ENCODE data around the gene GNRHR.
"Not testable (repeated sequence)": the region's sequence is repeated elsewhere in the genome, so short reads cannot be mapped to it uniquely, and the experiment has no call there.

The GNRHR gene

GRCh38 chr4:67754288-67754687, at the start of gene GNRHR:
TSS of gene GNRHR (minus strand) at chr4:67754388. CDS start at chr4:67754335, 53 bp downstream.
- DNase-seq (ENCODE audit: low read depth) = no peak

GRCh38 chr4:67796810-67797209, 42.6 kb upstream of the GNRHR start:
- DNase-seq (ENCODE audit: low read depth) = no peak

DNA sequence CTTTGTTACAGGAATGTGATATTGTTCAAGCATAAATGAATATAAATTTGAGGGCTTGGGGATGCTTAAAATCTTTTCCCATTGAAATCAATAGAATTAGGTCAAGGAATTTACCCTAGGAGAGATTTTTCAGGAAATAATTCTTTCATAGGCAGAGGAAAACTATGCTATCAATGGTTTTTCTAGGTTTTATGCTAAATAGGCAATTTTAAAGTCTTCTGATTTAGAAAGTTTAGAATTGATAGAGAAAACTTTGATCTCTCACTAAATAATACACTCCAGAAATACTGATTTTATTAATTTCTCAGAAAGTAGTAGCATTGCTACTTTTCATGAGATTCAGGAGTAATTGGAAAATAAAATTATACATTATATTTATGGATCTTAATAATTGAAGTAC, 36.5 kb upstream of the GNRHR start:
- DNase-seq (ENCODE audit: low read depth) = no peak

- DNase-seq (ENCODE audit: low read depth) = no peak
These were observed 33.1 kb upstream of the GNRHR start for GRCh38 chr4:67787311-67787710.

- DNase-seq (ENCODE audit: low read depth) = no peak
These were observed 31.3 kb upstream of the GNRHR start for GRCh38 chr4:67785528-67785927.

DNA sequence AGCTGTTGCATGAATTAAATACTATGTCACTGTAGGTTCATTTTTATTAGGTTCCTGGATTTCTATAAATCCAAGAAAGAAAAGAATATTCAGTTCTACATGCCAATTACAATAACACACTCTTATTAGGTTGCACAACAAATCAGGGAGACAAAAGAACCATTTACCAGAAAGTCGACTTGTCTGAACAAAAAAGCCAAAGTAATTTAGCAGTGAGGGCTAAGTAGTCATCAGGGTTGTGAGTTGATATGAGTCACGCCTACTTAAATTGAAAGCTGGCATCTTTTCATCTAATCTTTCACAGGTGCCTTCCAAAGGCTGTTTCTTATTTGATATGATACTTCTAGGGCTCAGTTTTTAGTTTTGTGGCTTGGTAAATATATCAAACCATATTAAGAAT, 25.4 kb upstream of the GNRHR start:
- DNase-seq (ENCODE audit: low read depth) = no peak

DNA sequence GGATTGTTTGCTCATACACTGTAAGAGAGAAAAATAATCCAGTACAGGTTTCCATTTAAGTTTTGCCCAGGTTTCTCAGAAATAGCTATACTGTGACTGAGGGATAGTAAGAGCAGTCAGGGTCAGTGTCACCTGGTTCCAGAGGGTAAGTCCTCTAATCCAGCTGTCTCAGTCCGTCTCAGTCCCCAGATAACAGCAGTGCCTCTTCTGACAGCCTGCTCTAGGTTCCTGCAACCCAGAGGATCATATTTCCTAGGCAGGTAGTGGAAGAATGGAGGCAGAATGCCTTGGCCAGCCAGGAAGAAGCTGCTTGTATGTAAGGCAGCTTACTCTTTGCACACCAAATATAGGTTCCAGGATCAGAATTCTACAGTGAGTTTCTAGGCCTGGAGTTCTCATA, 22.6 kb upstream of the GNRHR start:
- DNase-seq (ENCODE audit: low read depth) = no peak

- DNase-seq (ENCODE audit: low read depth) = no peak
These were observed 16.2 kb upstream of the GNRHR start for GRCh38 chr4:67770422-67770821.

GRCh38 chr4:67765928-67766327, 11.7 kb upstream of the GNRHR start:
- no peak for DNase-seq (ENCODE audit: low read depth)

GRCh38 chr4:67765401-67765800, 11.2 kb upstream of the GNRHR start:
- DNase-seq (ENCODE audit: low read depth) = no peak

DNA sequence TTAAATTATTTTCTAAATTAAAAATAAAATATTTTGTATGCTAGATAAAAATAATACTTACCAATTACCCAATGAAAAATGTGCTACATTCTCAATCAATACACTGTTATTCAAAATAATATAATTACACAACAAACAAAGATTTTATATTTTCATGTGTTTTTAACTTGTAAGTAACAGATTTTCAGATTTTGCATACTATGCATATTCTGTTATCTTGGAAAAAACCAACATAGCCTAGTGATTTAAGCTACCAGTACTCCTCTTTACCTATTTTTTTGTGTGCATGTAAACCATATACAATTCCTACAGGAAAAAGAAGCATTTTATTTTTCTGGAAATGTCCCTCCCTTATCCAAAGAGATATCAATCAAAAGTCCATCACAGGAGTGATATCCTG, 10.0 kb upstream of the GNRHR start:
- DNase-seq (ENCODE audit: low read depth) = no peak

DNA sequence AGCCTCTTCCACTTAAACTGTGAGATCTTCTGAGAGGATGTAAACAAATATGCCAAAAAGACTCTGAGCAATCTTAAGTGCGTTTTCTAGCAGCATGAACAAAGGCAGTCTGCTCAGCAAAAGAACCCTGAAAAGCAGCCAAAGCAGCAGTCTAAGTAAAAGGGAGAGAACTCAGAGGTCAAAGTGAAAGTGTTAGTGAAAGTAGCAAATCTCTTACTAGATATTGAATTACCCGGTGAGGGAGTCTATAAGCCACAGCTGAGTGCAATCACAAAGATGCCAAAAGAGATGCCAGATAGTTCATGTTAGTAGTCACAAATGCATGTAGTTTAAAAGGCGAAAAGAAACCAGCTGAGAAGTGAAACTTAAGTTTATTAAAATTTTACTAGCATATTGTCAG, 7.9 kb upstream of the GNRHR start:
- no peak for DNase-seq (ENCODE audit: low read depth)

- not testable (repeated sequence) for DNase-seq (ENCODE audit: low read depth)
These were observed 2.8 kb upstream of the GNRHR start for GRCh38 chr4:67756991-67757390.

- DNase-seq (ENCODE audit: low read depth) = no peak
These were observed 1.8 kb upstream of the GNRHR start for GRCh38 chr4:67755974-67756373.

- no peak for DNase-seq (ENCODE audit: low read depth)
These were observed 2.9 kb downstream of the GNRHR start for GRCh38 chr4:67751260-67751659.

- no peak for DNase-seq (ENCODE audit: low read depth)
These were observed 3.5 kb downstream of the GNRHR start for GRCh38 chr4:67750691-67751090.

DNA sequence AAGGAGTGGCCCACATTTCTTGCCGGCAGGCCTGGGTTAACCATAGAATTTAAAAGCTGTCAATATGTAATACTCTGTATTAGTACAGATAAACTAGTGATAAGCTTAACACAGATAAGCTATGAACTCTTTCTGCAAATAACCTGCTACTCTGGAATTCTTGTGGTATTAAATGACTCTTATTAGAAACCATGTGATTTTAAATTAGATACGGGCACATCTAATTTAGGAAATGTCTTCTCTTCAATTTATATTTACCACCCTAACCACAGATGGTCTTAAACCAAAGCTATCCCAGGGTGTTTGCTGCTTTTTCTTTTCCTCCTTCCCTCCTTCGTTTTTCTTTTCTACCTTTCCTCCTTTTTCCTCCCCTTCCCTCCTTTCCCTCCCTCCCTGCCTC, 4.9 kb downstream of the GNRHR start:
- DNase-seq (ENCODE audit: low read depth) = no peak

- no peak for DNase-seq (ENCODE audit: low read depth)
These were observed 7.2 kb downstream of the GNRHR start for GRCh38 chr4:67746797-67747495.

GRCh38 chr4:67744561-67745283, 9.5 kb downstream of the GNRHR start:
- no peak for DNase-seq (ENCODE audit: low read depth)

- DNase-seq (ENCODE audit: low read depth) = no peak
These were observed 11.0 kb downstream of the GNRHR start for GRCh38 chr4:67743194-67743593.

- DNase-seq (ENCODE audit: low read depth) = no peak
These were observed 17.9 kb downstream of the GNRHR start for GRCh38 chr4:67736262-67736661.

DNA sequence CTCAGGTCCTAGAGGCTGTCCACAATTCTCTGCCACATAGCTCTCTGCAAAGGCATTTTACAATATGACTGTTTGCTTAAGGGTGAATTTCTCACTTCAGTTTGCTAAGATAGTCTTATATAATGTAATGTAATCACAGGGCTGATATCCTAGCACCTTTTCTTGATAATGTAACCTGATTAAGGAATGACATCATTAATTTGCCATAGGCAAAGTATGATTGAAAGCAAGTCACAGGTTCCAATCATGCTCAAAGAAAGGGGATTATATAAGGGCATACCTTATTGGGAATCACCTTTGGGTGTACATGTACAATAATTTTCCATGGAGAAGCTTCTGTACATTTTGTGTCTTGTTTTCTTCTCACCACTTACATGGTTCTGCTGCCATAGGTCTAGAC, 18.9 kb downstream of the GNRHR start:
- no peak for DNase-seq (ENCODE audit: low read depth)

DNA sequence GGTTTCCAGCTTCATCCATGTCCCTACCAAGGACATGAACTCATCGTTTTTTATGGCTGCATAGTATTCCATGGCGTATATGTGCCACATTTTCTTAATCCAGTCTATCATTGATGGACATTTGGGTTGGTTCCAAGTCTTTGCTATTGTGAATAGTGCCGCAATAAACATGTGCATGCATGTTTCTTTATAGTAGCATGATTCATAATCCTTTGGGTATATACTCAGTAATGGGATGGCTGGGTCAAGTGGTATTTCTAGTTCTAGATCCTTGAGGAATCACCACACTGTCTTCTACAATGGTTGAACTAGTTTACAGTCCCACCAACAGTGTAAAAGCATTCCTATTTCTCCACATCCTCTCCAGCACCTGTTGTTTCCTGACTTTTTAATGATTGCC, 23.7 kb downstream of the GNRHR start:
- DNase-seq (ENCODE audit: low read depth) = not testable (repeated sequence)

Data from stimulated activated CD8-positive, alpha-beta memory T cell treated with anti-CD3 and anti-CD28 coated beads, Interleukin-15, amount 100 ng/mL, for 1 hour (primary cell).